RWPE1 (cell line): ENCODE data around the gene PPFIBP1.
"Not testable (repeated sequence)": the region's sequence is repeated elsewhere in the genome, so short reads cannot be mapped to it uniquely, and the experiment has no call there.

Experiments
- CTCF ChIA-PET: fragments of 350-600 bp; sonication (Branson Sonifier 250); formaldehyde crosslinking; extraction: SDS; loops from one replicate; lab custom pipeline; 2021; lab: Yijun Ruan, JAX
- POLR2A ChIA-PET: fragments of 400-600 bp; formaldehyde crosslinking; extraction: SDS; loops from one replicate; lab custom pipeline; 2020; ENCODE audit warnings: antibody characterized with exemption; ENCODE audit not compliant: low non-redundant PET; lab: Yijun Ruan, JAX
- DNase-seq: peaks from one replicate; pipeline ENCODE4 v3.0.0; 2012; ENCODE audit warnings: low spot score
- H3K27ac ChIP-seq: fragments of 450-650 bp; 2 replicates; pipeline ENCODE4 v1.5.1; 2017
- TF ChIP-seq, protein P1 (sequence below): fragments of 450-650 bp; conservative IDR thresholded peaks from 2 replicates; pipeline ENCODE4 v1.5.1; 2017; ENCODE audit warnings: low read depth, mild to moderate bottlenecking

The PPFIBP1 gene

DNA sequence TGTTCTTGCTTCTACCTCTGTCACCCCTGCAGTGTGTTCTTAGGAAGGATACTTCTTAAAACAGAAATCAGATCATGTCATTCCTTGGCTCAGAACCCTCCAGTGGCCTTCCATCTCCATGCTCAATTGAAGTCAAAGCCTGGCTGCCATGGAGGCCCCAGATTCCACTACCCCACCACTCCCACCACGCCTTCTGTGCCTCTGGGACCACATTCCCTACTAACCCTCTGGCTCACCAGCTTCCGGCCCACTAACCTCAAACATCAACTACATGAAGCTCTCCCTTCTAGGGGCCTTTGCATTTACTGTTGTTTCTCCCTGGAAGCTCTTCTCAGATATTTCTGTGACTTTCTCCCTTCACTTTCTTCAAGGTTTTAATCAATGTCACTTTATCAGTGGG, 96.1 kb downstream of the PPFIBP1 start:
- TF ChIP-seq, protein P1, sequence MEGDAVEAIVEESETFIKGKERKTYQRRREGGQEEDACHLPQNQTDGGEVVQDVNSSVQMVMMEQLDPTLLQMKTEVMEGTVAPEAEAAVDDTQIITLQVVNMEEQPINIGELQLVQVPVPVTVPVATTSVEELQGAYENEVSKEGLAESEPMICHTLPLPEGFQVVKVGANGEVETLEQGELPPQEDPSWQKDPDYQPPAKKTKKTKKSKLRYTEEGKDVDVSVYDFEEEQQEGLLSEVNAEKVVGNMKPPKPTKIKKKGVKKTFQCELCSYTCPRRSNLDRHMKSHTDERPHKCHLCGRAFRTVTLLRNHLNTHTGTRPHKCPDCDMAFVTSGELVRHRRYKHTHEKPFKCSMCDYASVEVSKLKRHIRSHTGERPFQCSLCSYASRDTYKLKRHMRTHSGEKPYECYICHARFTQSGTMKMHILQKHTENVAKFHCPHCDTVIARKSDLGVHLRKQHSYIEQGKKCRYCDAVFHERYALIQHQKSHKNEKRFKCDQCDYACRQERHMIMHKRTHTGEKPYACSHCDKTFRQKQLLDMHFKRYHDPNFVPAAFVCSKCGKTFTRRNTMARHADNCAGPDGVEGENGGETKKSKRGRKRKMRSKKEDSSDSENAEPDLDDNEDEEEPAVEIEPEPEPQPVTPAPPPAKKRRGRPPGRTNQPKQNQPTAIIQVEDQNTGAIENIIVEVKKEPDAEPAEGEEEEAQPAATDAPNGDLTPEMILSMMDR = no peak
- POLR2A ChIA-PET = no interaction called here
- no peak for DNase-seq
- CTCF ChIA-PET = interaction anchor here (0.6 kb wide), 1 partner anchor 537 kb away, joined by 4 read pairs; no protein-coding TSS in a partner anchor
- H3K27ac ChIP-seq = peak overlapping the region; percentile 41; the same call in 1 of the 2 replicates

DNA sequence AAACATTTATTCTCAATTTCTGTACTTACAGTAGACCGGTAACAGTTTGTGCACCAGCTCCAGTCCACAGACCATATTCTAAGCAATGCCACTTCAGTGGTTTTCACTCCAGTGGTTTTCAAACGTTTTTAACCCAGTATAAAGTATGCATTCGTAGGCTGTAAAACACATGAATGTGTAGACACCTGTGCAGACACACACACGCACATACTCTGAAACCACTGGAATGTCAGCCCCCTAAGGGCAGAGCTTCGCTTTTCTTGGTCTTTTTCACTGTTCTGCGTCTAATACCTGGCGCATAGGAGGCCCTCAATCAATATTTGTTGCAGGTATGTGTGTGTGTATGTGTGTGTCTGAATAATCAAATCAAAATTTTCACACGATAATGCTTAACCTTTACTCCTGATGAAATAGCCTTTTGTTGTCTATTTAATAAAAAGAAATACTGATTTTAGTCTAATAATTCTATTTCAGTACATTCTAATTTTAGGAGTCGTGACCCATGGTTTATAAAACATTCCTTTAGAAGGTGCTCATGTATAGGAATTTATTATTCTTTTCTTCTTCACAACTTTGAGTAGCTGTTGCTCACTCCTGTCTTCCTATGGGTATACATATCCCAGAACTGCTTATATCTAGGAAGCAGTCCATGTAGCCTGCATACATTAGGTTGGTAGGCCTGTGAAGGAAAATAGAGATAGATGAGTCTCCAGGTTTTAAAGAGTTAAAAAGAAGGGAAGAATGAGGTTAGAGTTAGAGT, 98.6 kb downstream of the PPFIBP1 start:
- TF ChIP-seq, protein P1 = no peak
- H3K27ac ChIP-seq = no peak overlapping the region
- no peak for DNase-seq
- ChIA-PET CTCF (no interaction called here), POLR2A (no interaction called here)

- no peak overlapping the region for H3K27ac ChIP-seq
- DNase-seq = no peak
- TF ChIP-seq, protein P1 = no peak
- ChIA-PET CTCF (no interaction called here), POLR2A (no interaction called here)
These were observed 99.6 kb downstream of the PPFIBP1 start for GRCh38 chr12:27623645-27624044.

- no peak overlapping the region for H3K27ac ChIP-seq
- no peak for DNase-seq
- ChIA-PET CTCF (no interaction called here), POLR2A (no interaction called here)
- TF ChIP-seq, protein P1 = no peak
These were observed 100.6 kb downstream of the PPFIBP1 start for GRCh38 chr12:27624586-27624985.

DNA sequence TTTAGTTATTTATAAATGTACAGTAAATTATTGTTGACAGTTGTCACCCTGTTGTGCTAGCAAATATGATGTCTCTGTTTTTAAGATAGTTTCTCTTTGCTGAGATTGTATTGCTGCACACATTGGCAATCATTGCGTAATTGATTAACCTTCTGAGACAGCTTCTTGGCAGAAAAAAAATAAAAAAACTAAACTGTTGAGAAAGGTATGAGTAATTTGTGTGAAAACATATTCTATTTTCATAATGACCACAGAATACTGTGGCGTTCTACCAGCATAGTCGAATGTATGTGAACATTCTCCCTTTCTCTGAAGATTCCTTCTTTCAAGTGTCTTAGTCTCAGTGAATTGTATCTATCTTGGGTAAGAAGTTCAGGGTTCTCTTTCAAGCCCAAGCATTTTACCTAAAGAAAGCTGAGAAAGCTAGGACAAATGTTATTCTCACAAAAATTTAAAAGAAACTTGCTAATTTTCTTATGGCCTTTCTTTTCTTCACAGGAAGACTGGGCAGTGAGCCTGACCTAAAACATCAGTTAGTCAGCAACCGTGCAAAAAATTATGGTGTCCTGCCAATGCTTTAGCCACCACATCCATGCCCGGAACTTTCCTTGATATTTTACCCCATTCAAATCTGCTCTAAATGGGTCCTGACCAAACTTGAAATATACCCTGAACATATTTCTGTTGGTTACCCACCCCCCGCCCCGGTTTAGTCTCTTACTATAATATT, 103.3 kb downstream of the PPFIBP1 start:
- H3K27ac ChIP-seq = peak overlapping the region; percentile 81; the same call in 1 of the 2 replicates
- TF ChIP-seq, protein P1 = no peak
- peak; percentile 26 for DNase-seq
- ChIA-PET POLR2A (no interaction called here), CTCF (interaction anchor here (0.5 to 0.6 kb wide), 2 partner anchors 14 to 89 kb away, joined by 3 to 4 read pairs; no protein-coding TSS in a partner anchor)

GRCh38 chr12:27627853-27628469, 104.0 kb downstream of the PPFIBP1 start:
- POLR2A ChIA-PET, DNase-seq, CTCF ChIA-PET: not testable (repeated sequence)
- H3K27ac ChIP-seq = peak overlapping the region; percentile 85

- DNase-seq, POLR2A ChIA-PET, H3K27ac ChIP-seq: not testable (repeated sequence)
- CTCF ChIA-PET = interaction anchor here (0.6 kb wide), 1 partner anchor 90 kb away, joined by 3 read pairs; no protein-coding TSS in a partner anchor
These were observed 106.2 kb downstream of the PPFIBP1 start for GRCh38 chr12:27630219-27630618.
